KG1 (cell line): ENCODE measurements around the gene HDHD3.
"Not testable (repeated sequence)": the region's sequence is repeated elsewhere in the genome, so short reads cannot be mapped to it uniquely, and the experiment has no call there.

Experiments used
- DNase-seq: peaks from one replicate; lab custom pipeline; 2025; lab: John Stamatoyannopoulos, UW

HDHD3 gene

GRCh38 chr9:113389451-113389850, 12.7 kb upstream of the HDHD3 start:
- no peak for DNase-seq

GRCh38 chr9:113388833-113389232, 12.0 kb upstream of the HDHD3 start:
- no peak for DNase-seq

GRCh38 chr9:113387560-113388230, 10.9 kb upstream of the HDHD3 start:
- no peak for DNase-seq

GRCh38 chr9:113386571-113387393, 10.0 kb upstream of the HDHD3 start:
- no peak for DNase-seq

GRCh38 chr9:113381909-113382411, 5.2 kb upstream of the HDHD3 start:
- no peak for DNase-seq

- DNase-seq = not testable (repeated sequence)
Observed at GRCh38 chr9:113381441-113381840, 4.7 kb upstream of the HDHD3 start.

- no peak for DNase-seq
Observed at GRCh38 chr9:113380869-113381378, 4.1 kb upstream of the HDHD3 start.

- not testable (repeated sequence) for DNase-seq
Observed at GRCh38 chr9:113379829-113380210, 3.0 kb upstream of the HDHD3 start.

GRCh38 chr9:113379094-113379828, 2.5 kb upstream of the HDHD3 start:
- DNase-seq = not testable (repeated sequence)

- no peak for DNase-seq
Observed at GRCh38 chr9:113375057-113376023, 1.4 kb downstream of the HDHD3 start.

GRCh38 chr9:113373676-113374392, 3.0 kb downstream of the HDHD3 start:
- DNase-seq = no peak

- DNase-seq = no peak
Observed at GRCh38 chr9:113373256-113373655, 3.5 kb downstream of the HDHD3 start.

GRCh38 chr9:113372059-113372458, 4.7 kb downstream of the HDHD3 start:
- DNase-seq = no peak

- no peak for DNase-seq
Observed at GRCh38 chr9:113370806-113371325, 5.9 kb downstream of the HDHD3 start.

- DNase-seq = no peak
Observed at GRCh38 chr9:113369855-113370140, 7.0 kb downstream of the HDHD3 start.

- no peak for DNase-seq
Observed at GRCh38 chr9:113368982-113369854, 7.6 kb downstream of the HDHD3 start.

- DNase-seq = no peak
Observed at GRCh38 chr9:113368348-113368981, 8.3 kb downstream of the HDHD3 start.

GRCh38 chr9:113365652-113366051, 11.1 kb downstream of the HDHD3 start:
- not testable (repeated sequence) for DNase-seq

- DNase-seq = no peak
Observed at GRCh38 chr9:113364951-113365350, 11.8 kb downstream of the HDHD3 start.
